HFFc6 (cell line): ENCODE data around the gene DGAT2. TPM values are rescaled to one million over a fixed set of nuclear protein-coding genes. Genes with fewer than 3 reads are reported as not detected.

Experiments used
- DNase-seq: peaks from one replicate; pipeline ENCODE4 v3.0.0-alpha.2; 2018
- H3K27ac Mint-ChIP-seq: 2 replicates; pipeline ENCODE4 v1.8.0; 2020; ENCODE audit warnings: mild to moderate bottlenecking, mixed read lengths
- H3K27me3 Mint-ChIP-seq: 2 replicates; pipeline ENCODE4 v1.8.0; 2021; ENCODE audit warnings: mild to moderate bottlenecking, moderate library complexity, mixed read lengths; ENCODE audit not compliant: insufficient read depth
- H3K36me3 Mint-ChIP-seq: 2 replicates; pipeline ENCODE4 v1.8.0; 2021; ENCODE audit warnings: low read depth, mixed read lengths
- H3K4me1 Mint-ChIP-seq: 2 replicates; pipeline ENCODE4 v1.8.0; 2020; ENCODE audit warnings: low read depth, mixed read lengths
- H3K4me3 Mint-ChIP-seq: 2 replicates; pipeline ENCODE4 v1.8.0; 2020; ENCODE audit warnings: mild to moderate bottlenecking, moderate library complexity, mixed read lengths
- H3K9me3 Mint-ChIP-seq: 2 replicates; pipeline ENCODE4 v1.8.0; 2020; ENCODE audit warnings: mild to moderate bottlenecking, mixed read lengths
- total RNA-seq, 6 experiments: library from RNA; stranded (reverse); fragmentation: NEBNext Ultra II Directional; extraction: Animal tissue kit (Norgen Biotek cat#: 25700); gene quantifications; 2 replicates in 1 of 6; 3 replicates in 5 of 6; pipeline ENCODE4 v1.2.3, GENCODE V29; 2021
- TF ChIP-seq, protein P1 (sequence below): fragments of 200-600 bp; sonication (generic); IDR thresholded peaks from 2 replicates; pipeline ENCODE4 v1.5.0; 2021; ENCODE audit warnings: antibody characterized with exemption, mild to moderate bottlenecking

DGAT2 gene
- total RNA-seq, 6 experiments from 2014 or later, result 0.23 to 0.55 (median 0.36) TPM

- Mint-ChIP-seq H3K36me3 (no peaks in the 10 kb centered on the region), H3K27ac (no peak overlapping the region), H3K4me3 (no peak overlapping the region), H3K27me3 (peaks cover 5% of the 10 kb centered on the region), H3K4me1 (peaks cover under 1% of the 10 kb centered on the region; the same call in 1 of the 2 replicates), H3K9me3 (no peaks in the 10 kb centered on the region)
- TF ChIP-seq, protein P1, sequence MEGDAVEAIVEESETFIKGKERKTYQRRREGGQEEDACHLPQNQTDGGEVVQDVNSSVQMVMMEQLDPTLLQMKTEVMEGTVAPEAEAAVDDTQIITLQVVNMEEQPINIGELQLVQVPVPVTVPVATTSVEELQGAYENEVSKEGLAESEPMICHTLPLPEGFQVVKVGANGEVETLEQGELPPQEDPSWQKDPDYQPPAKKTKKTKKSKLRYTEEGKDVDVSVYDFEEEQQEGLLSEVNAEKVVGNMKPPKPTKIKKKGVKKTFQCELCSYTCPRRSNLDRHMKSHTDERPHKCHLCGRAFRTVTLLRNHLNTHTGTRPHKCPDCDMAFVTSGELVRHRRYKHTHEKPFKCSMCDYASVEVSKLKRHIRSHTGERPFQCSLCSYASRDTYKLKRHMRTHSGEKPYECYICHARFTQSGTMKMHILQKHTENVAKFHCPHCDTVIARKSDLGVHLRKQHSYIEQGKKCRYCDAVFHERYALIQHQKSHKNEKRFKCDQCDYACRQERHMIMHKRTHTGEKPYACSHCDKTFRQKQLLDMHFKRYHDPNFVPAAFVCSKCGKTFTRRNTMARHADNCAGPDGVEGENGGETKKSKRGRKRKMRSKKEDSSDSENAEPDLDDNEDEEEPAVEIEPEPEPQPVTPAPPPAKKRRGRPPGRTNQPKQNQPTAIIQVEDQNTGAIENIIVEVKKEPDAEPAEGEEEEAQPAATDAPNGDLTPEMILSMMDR, result peak; percentile 95
- peak; percentile 52 for DNase-seq
These were observed 34.6 kb downstream of the DGAT2 start for GRCh38 chr11:75802913-75803820.

- Mint-ChIP-seq H3K4me1 (peaks cover 17% of the 10 kb centered on the region), H3K36me3 (no peaks in the 10 kb centered on the region), H3K27ac (no peak overlapping the region), H3K9me3 (no peaks in the 10 kb centered on the region), H3K27me3 (peaks cover 5% of the 10 kb centered on the region), H3K4me3 (no peak overlapping the region)
- DNase-seq, result no peak
- TF ChIP-seq, protein P1, result no peak
These were observed 40.5 kb downstream of the DGAT2 start for GRCh38 chr11:75809111-75809510.

GRCh38 chr11:75809991-75810390, 41.4 kb downstream of the DGAT2 start:
- H3K27ac Mint-ChIP-seq, result no peak overlapping the region
- no peaks in the 10 kb centered on the region for H3K9me3 Mint-ChIP-seq
- H3K27me3 Mint-ChIP-seq, result peaks cover 5% of the 10 kb centered on the region
- TF ChIP-seq, protein P1, result no peak
- DNase-seq, result no peak
- no peaks in the 10 kb centered on the region for H3K36me3 Mint-ChIP-seq
- H3K4me1 Mint-ChIP-seq, result peaks cover 20% of the 10 kb centered on the region
- no peak overlapping the region for H3K4me3 Mint-ChIP-seq

DNA sequence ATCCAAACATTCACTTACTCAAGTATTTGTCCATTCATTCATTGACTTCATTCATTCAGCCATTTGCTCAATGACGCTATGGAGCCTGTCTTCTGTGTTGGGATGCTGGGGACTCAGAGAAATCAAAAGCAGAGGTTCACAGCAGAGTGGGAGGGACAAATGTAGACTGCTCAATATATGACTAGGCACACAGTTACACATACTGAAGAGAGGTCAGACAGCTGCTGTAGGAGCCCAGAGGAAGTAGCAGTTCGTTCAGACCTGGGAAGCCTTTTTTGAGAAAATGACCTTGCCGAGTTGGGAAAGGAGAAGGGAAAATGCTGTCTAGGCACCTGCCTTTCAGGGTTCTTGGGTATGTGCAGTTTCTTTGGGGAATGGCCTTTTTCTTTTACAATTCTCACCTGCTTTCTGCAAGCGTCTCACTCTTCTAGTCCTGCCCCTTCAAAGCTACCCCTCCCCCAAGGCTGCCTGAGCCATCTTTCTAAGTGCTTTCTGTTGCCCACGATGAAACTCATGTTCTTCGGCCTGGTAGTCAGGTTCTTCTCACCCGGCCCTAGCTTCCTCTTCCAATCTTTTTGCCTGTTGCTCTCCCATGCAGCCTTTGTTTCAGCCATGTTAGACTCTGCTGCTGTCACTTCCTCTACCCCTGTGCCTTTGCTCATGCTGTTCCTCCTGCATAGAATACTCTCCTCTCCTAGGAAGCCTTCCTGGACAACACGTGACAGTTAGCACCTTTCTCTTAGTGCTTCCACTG, 42.2 kb downstream of the DGAT2 start:
- no peak for DNase-seq
- TF ChIP-seq, protein P1, result no peak
- H3K27me3 Mint-ChIP-seq, result peaks cover 5% of the 10 kb centered on the region
- H3K9me3 Mint-ChIP-seq, result no peaks in the 10 kb centered on the region
- no peak overlapping the region for H3K27ac Mint-ChIP-seq
- no peak overlapping the region for H3K4me3 Mint-ChIP-seq
- peaks cover 20% of the 10 kb centered on the region for H3K4me1 Mint-ChIP-seq
- no peaks in the 10 kb centered on the region for H3K36me3 Mint-ChIP-seq

- H3K36me3 Mint-ChIP-seq, result no peaks in the 10 kb centered on the region
- H3K27ac Mint-ChIP-seq, result no peak overlapping the region
- peaks cover 20% of the 10 kb centered on the region for H3K4me1 Mint-ChIP-seq
- TF ChIP-seq, protein P1, result no peak
- peaks cover 5% of the 10 kb centered on the region for H3K27me3 Mint-ChIP-seq
- H3K4me3 Mint-ChIP-seq, result no peak overlapping the region
- no peaks in the 10 kb centered on the region for H3K9me3 Mint-ChIP-seq
- no peak for DNase-seq
These were observed 42.9 kb downstream of the DGAT2 start for GRCh38 chr11:75811485-75811884.
